H1 (cell line): ENCODE data around the gene DUOX1. TPM values are rescaled to one million over a fixed set of nuclear protein-coding genes. Genes with fewer than 3 reads are reported as not detected.

Experiments
- BACH1 ChIP-seq: IDR thresholded peaks from 2 replicates; pipeline ENCODE4 v1.6.1; 2012; ENCODE audit warnings: low read length, improper control_type of control experiment
- KDM4A ChIP-seq: IDR thresholded peaks from one replicate; pipeline ENCODE4 v1.7.1; 2012; ENCODE audit warnings: low read depth, mild to moderate bottlenecking, moderate library complexity, low read length, inconsistent platforms; ENCODE audit not compliant: severe bottlenecking
- MAFK ChIP-seq: IDR thresholded peaks from 2 replicates; pipeline ENCODE4 v1.6.1; 2012; ENCODE audit warnings: low read depth, mild to moderate bottlenecking, improper control_type of control experiment, low read length
- RFX5 ChIP-seq: IDR thresholded peaks from 2 replicates; pipeline ENCODE4 v1.6.1; 2011; ENCODE audit warnings: low read depth, low read length, improper control_type of control experiment, borderline replicate concordance
- SP2 ChIP-seq: IDR thresholded peaks from 2 replicates; pipeline ENCODE4 v1.6.1; 2012; ENCODE audit warnings: mild to moderate bottlenecking, low read length, inconsistent platforms
- polyA plus RNA-seq, 7 experiments: library from polyadenylated mRNA; depleted of rRNA in 3 of 7; stranded (reverse) in 5 of 7; unstranded in 2 of 7; fragments of >200 nt in 5 of 7; fragments of 200-250 nt in 2 of 7; gene quantifications; 1 replicate in 5 of 7; 2 replicates in 1 of 7; 4 replicates in 1 of 7; pipeline versions ENCODE4 v1.2.1 to v1.2.3, GENCODE V29; 2011 to 2013; ENCODE audit warnings: missing spikeins in 2 of 7, mixed read lengths in 2 of 7
- total RNA-seq: library from RNA; stranded (reverse); fragmentation: NEBNext Ultra II Directional; extraction: Animal tissue kit (Norgen Biotek cat#: 25700); gene quantifications from 2 replicates; pipeline ENCODE4 v1.2.1, GENCODE V29; 2021
- TF ChIP-seq, protein P1 (sequence below): IDR thresholded peaks from 2 replicates; pipeline ENCODE4 v1.6.1; 2012; ENCODE audit warnings: low read length, inconsistent platforms
- TF ChIP-seq, protein P2 (sequence below), 3 experiments: IDR thresholded peaks; 1 replicate in 2 of 3; 2 replicates in 1 of 3; pipeline versions ENCODE4 v1.5.1 to v1.6.1; 2011; ENCODE audit warnings: low read length in 3 of 3, mild to moderate bottlenecking in 3 of 3, inconsistent platforms in 2 of 3, low read depth in 1 of 3, moderate library complexity in 1 of 3; ENCODE audit not compliant: insufficient read depth in 1 of 3; ENCODE audit errors: control extremely low read depth in 1 of 3

DUOX1 gene
- total and polyA plus RNA-seq, 2 of the 8 experiments (the other 6 are each of a cell fraction or from before 2014, with no cell fraction given), result 0.84 to 1.4 TPM

DNA sequence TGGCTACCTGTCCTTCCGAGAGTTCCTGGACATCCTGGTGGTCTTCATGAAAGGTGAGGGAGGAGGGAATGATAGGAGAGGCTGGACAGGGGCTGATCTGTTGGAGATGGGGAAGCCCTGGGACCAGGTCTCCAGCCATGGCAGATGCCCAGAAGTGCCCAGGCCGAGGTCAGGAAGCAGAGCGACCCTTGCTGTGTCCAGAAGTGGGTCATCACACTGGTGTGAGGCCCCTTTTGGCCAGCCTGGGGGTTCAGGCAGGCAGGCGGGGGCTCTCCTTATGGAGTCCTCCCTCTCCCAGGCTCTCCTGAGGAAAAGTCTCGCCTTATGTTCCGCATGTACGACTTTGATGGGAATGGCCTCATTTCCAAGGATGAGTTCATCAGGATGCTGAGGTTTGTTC is 17.8 kb downstream of the DUOX1 start (continued):
- TF ChIP-seq, protein P1, sequence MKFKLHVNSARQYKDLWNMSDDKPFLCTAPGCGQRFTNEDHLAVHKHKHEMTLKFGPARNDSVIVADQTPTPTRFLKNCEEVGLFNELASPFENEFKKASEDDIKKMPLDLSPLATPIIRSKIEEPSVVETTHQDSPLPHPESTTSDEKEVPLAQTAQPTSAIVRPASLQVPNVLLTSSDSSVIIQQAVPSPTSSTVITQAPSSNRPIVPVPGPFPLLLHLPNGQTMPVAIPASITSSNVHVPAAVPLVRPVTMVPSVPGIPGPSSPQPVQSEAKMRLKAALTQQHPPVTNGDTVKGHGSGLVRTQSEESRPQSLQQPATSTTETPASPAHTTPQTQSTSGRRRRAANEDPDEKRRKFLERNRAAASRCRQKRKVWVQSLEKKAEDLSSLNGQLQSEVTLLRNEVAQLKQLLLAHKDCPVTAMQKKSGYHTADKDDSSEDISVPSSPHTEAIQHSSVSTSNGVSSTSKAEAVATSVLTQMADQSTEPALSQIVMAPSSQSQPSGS, result no peak
- no peak for TF ChIP-seq BACH1
- no peak for TF ChIP-seq SP2
- TF ChIP-seq, protein P2, sequence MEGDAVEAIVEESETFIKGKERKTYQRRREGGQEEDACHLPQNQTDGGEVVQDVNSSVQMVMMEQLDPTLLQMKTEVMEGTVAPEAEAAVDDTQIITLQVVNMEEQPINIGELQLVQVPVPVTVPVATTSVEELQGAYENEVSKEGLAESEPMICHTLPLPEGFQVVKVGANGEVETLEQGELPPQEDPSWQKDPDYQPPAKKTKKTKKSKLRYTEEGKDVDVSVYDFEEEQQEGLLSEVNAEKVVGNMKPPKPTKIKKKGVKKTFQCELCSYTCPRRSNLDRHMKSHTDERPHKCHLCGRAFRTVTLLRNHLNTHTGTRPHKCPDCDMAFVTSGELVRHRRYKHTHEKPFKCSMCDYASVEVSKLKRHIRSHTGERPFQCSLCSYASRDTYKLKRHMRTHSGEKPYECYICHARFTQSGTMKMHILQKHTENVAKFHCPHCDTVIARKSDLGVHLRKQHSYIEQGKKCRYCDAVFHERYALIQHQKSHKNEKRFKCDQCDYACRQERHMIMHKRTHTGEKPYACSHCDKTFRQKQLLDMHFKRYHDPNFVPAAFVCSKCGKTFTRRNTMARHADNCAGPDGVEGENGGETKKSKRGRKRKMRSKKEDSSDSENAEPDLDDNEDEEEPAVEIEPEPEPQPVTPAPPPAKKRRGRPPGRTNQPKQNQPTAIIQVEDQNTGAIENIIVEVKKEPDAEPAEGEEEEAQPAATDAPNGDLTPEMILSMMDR (IDR thresholded peaks at IDR 0.05; ENCODE audit: control extremely low read depth in 1 of 3, insufficient read depth in 1 of 3, low read depth in 1 of 3, low read length in 3 of 3), result no peak
- no peak for TF ChIP-seq KDM4A
- no peak for TF ChIP-seq RFX5
- no peak for TF ChIP-seq MAFK
- TF ChIP-seq, all 59 proteins: peak for 0
